ENCODE results near the gene PRDX5.

The PRDX5 gene

GRCh38 chr11:64347193-64347867 lies 29.4 kb downstream of the PRDX5 start:
- DNase-seq (ENCODE audit: low spot score) = no peak

- DNase-seq (ENCODE audit: low spot score) = no peak
Observed at GRCh38 chr11:64348383-64349024, 30.6 kb downstream of the PRDX5 start.

GRCh38 chr11:64349025-64349387 lies 31.1 kb downstream of the PRDX5 start:
- DNase-seq (ENCODE audit: low spot score) = no peak

GRCh38 chr11:64349404-64349803 lies 31.5 kb downstream of the PRDX5 start:
- DNase-seq (ENCODE audit: low spot score) = no peak

GRCh38 chr11:64351136-64351631 lies 33.3 kb downstream of the PRDX5 start:
- DNase-seq (ENCODE audit: low spot score) = no peak

GRCh38 chr11:64352099-64352994 lies 34.4 kb downstream of the PRDX5 start:
- DNase-seq (ENCODE audit: low spot score) = no peak

GRCh38 chr11:64352995-64353714 lies 35.2 kb downstream of the PRDX5 start:
- DNase-seq (ENCODE audit: low spot score) = no peak

- DNase-seq (ENCODE audit: low spot score) = no peak
Observed at GRCh38 chr11:64353715-64354506, 36.0 kb downstream of the PRDX5 start.

- DNase-seq (ENCODE audit: low spot score) = peak; percentile 74
Observed at GRCh38 chr11:64355078-64355940, 37.4 kb downstream of the PRDX5 start.

GRCh38 chr11:64356498-64357411 lies 38.8 kb downstream of the PRDX5 start:
- DNase-seq (ENCODE audit: low spot score) = peak; percentile 73

- no peak for DNase-seq (ENCODE audit: low spot score)
Observed at GRCh38 chr11:64357446-64357845, 39.5 kb downstream of the PRDX5 start.

GRCh38 chr11:64357904-64358535 lies 40.1 kb downstream of the PRDX5 start:
- no peak for DNase-seq (ENCODE audit: low spot score)

GRCh38 chr11:64358536-64358906 lies 40.6 kb downstream of the PRDX5 start:
- no peak for DNase-seq (ENCODE audit: low spot score)

- no peak for DNase-seq (ENCODE audit: low spot score)
Observed at GRCh38 chr11:64358907-64359711, 41.2 kb downstream of the PRDX5 start, which contains the start of gene RPS6KA4. TSS of gene RPS6KA4 (plus strand) at chr11:64359162. CDS start at chr11:64359236, 74 bp downstream.

- DNase-seq (ENCODE audit: low spot score) = no peak
Observed at GRCh38 chr11:64359712-64360445, 42.0 kb downstream of the PRDX5 start.

- no peak for DNase-seq (ENCODE audit: low spot score)
Observed at GRCh38 chr11:64360448-64360921, 42.6 kb downstream of the PRDX5 start.

Data from SK-N-DZ (cell line).